Activated CD4-positive, alpha-beta T cell treated with anti-CD3 and anti-CD28 coated beads for 24 hours (primary cell): Measurements from ENCODE around the gene RTCB.
"Not testable (repeated sequence)": the region's sequence is repeated elsewhere in the genome, so short reads cannot be mapped to it uniquely, and the experiment has no call there.

Experiments
- DNase-seq, 2 donors: peaks; one replicate each; pipeline ENCODE4 v3.0.0-alpha.2; 2020; ENCODE audit warnings: low read depth in 2 of 2

RTCB gene

GRCh38 chr22:32389685-32390084, 22.4 kb downstream of the RTCB start:
- no peak for DNase-seq

GRCh38 chr22:32385681-32386080, 26.4 kb downstream of the RTCB start:
- no peak for DNase-seq

GRCh38 chr22:32380991-32381390, 31.1 kb downstream of the RTCB start:
- no peak for DNase-seq

GRCh38 chr22:32378707-32379272, 33.3 kb downstream of the RTCB start:
- DNase-seq: no peak

- no peak for DNase-seq
Observed at GRCh38 chr22:32376681-32377080, 35.4 kb downstream of the RTCB start.

GRCh38 chr22:32375678-32376450, 36.2 kb downstream of the RTCB start:
- DNase-seq: no peak

- DNase-seq: no peak
Observed at GRCh38 chr22:32364210-32364609, 47.8 kb downstream of the RTCB start.

GRCh38 chr22:32361257-32361656, 50.8 kb downstream of the RTCB start:
- DNase-seq: no peak

- not testable (repeated sequence) for DNase-seq
Observed at GRCh38 chr22:32360096-32360495, 52.0 kb downstream of the RTCB start.

- not testable (repeated sequence) for DNase-seq
Observed at GRCh38 chr22:32357567-32357966, 54.5 kb downstream of the RTCB start, which contains the start of gene RFPL3. RFPL3 (plus strand) TSS chr22:32357867; CDS start chr22:32358072, 205 bp downstream.

GRCh38 chr22:32355760-32356159, 56.3 kb downstream of the RTCB start:
- no peak for DNase-seq

GRCh38 chr22:32354360-32355351, 57.4 kb downstream of the RTCB start:
- DNase-seq: no peak

GRCh38 chr22:32353840-32354239, 58.2 kb downstream of the RTCB start:
- no peak for DNase-seq

- no peak for DNase-seq
Observed at GRCh38 chr22:32353292-32353691, 58.8 kb downstream of the RTCB start.

GRCh38 chr22:32352681-32353080, 59.4 kb downstream of the RTCB start:
- DNase-seq: no peak

GRCh38 chr22:32351875-32352274, 60.2 kb downstream of the RTCB start:
- DNase-seq: not testable (repeated sequence)

GRCh38 chr22:32348031-32348611, 63.9 kb downstream of the RTCB start:
- DNase-seq: no peak

GRCh38 chr22:32343941-32344340, 68.1 kb downstream of the RTCB start:
- no peak for DNase-seq

GRCh38 chr22:32342977-32343376, 69.1 kb downstream of the RTCB start:
- no peak for DNase-seq

GRCh38 chr22:32341122-32341740, 70.8 kb downstream of the RTCB start:
- DNase-seq: no peak

- no peak for DNase-seq
Observed at GRCh38 chr22:32340411-32340810, 71.6 kb downstream of the RTCB start.
